Kidney (tissue), 14 donors: ENCODE data around the gene RNF32. TPM values are rescaled to one million over a fixed set of nuclear protein-coding genes. Genes with fewer than 3 reads are reported as not detected.

Experiments
- DNase-seq, 5 donors: peaks; one replicate each; pipeline ENCODE4 v3.0.0-alpha.2; 2013 to 2020
- FAIRE-seq: peaks from 2 replicates; lab custom pipeline; 2012; peaks lifted over from hg19 to GRCh38; lab: Jason Lieb, UNC
- H3K27ac ChIP-seq, 2 donors: one replicate each; pipeline ENCODE4 v1.7.0; 2013; ENCODE audit warnings: low read depth in 2 of 2, low read length in 2 of 2, inconsistent platforms in 1 of 2
- H3K27me3 ChIP-seq: one replicate; pipeline ENCODE4 v1.7.1; 2013; ENCODE audit warnings: low read length, inconsistent platforms; ENCODE audit not compliant: control insufficient read depth, insufficient read depth
- H3K36me3 ChIP-seq, 3 donors: one replicate each; pipeline versions ENCODE4 v1.7.0 to v1.7.1; 2013; ENCODE audit warnings: low read length in 3 of 3, control low read depth in 1 of 3, inconsistent platforms in 1 of 3; ENCODE audit not compliant: insufficient read depth in 3 of 3, control insufficient read depth in 2 of 3
- H3K4me1 ChIP-seq, 3 donors: one replicate each; pipeline versions ENCODE4 v1.7.0 to v1.7.1; 2013; ENCODE audit warnings: low read length in 3 of 3, inconsistent platforms in 1 of 3, low read depth in 1 of 3; ENCODE audit not compliant: control insufficient read depth in 2 of 3, insufficient read depth in 2 of 3
- H3K4me3 ChIP-seq, 3 donors: one replicate each; pipeline versions ENCODE4 v1.7.0 to v1.8.1; 2013; ENCODE audit warnings: low read length in 3 of 3, control low read depth in 1 of 3, inconsistent platforms in 1 of 3
- H3K9ac ChIP-seq, 3 donors: one replicate each; pipeline versions ENCODE4 v1.7.0 to v1.7.1; 2013; ENCODE audit warnings: low read length in 3 of 3, control low read depth in 1 of 3, inconsistent platforms in 1 of 3
- H3K9me3 ChIP-seq, 3 donors: one replicate each; pipeline versions ENCODE4 v1.7.0 to v1.7.1; 2013; ENCODE audit warnings: low read length in 3 of 3, control low read depth in 1 of 3, inconsistent platforms in 1 of 3; ENCODE audit not compliant: control insufficient read depth in 2 of 3, insufficient read depth in 1 of 3
- CTCF ChIP-seq: IDR thresholded peaks from 3 replicates; pipeline ENCODE4 v1.5.1; 2012; ENCODE audit warnings: mild to moderate bottlenecking, moderate library complexity, borderline replicate concordance; ENCODE audit not compliant: insufficient read depth; ENCODE audit errors: extremely low read depth
- intact Hi-C: fragments of 100-400 bp; cut with DNase I; formaldehyde crosslinking; loops from one replicate; pipeline ENCODE4 v1.11.1; 2022
- polyA plus RNA-seq: library from polyadenylated mRNA; stranded (reverse); fragments of 350-450 nt; fragmentation: Illumina TruSeq; extraction: RNeasy Lipid Tissue Mini Kit (QIAGEN cat#74804); gene quantifications from one replicate; pipeline ENCODE4 v1.2.3, GENCODE V29; 2014; ENCODE audit warnings: low read depth, low replicate concordance; ENCODE audit not compliant: insufficient read depth
- total RNA-seq: library from RNA; stranded (reverse); fragmentation: NEBNext Ultra II Directional; extraction: Animal tissue kit (Norgen Biotek cat#: 25700); gene quantifications from one replicate; pipeline ENCODE4 v1.2.1, GENCODE V29; 2021
- donor health status: control.
- donor health status: control.
- donor health status: control.
- donor health status: control.
- donor health status: control.
- donor health status: DM: yes; HTN: yes; CAD: no.
- donor health status: Normal renal cell carcinoma (clear cell type).

The RNF32 gene
- total and polyA plus RNA-seq, 2 donors from 2014 or later = 1.6 to 2.7 TPM

DNA sequence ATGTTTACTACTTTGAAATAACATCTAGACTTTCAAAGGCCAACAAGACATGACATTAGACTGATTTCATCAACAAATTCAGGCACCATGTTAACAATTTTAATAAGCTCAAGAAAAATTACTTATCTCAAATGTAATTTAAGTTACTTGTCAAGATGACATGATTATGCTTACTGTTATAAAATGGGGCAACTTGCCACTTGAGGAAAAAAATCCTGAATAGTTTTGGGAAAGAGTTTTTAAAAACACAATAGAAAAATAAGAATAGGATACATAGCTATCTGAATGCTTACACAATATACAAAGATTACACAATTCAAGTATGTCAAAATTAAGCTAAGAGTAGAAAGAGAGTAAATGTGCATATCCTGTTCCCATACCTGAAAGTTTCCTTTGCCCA, 85.4 kb downstream of the RNF32 start:
- FAIRE-seq (no peak), DNase-seq (no peak)
- Histone ChIP-seq H3K27ac (no peak overlapping the region), H3K9ac (no peak overlapping the region), H3K27me3 (no peaks in the 10 kb centered on the region), H3K36me3 (no peaks in the 10 kb centered on the region), H3K4me1 (no peaks in the 10 kb centered on the region), H3K4me3 (no peak overlapping the region), H3K9me3 (no peaks in the 10 kb centered on the region)
- no peak for TF ChIP-seq CTCF
- intact Hi-C loops = no loop called here
